Activated T-cell treated with anti-CD3 and anti-CD28 coated beads for 48 hours (primary cell): Measurements from ENCODE around the gene OR51Q1.

Experiments used
- DNase-seq: peaks from one replicate; pipeline ENCODE4 v3.0.0-alpha.2; 2020; ENCODE audit warnings: low read depth

Gene OR51Q1

GRCh38 chr11:5421811-5422210 lies at the start of gene OR51Q1:
Gene OR51Q1, plus strand, starts transcription at chr11:5422111. Its CDS starts 90 bp downstream, at chr11:5422201.
- no peak for DNase-seq

- peak; percentile 8 for DNase-seq
Observed at GRCh38 chr11:5380740-5381342, 41.1 kb upstream of the OR51Q1 start.

DNA sequence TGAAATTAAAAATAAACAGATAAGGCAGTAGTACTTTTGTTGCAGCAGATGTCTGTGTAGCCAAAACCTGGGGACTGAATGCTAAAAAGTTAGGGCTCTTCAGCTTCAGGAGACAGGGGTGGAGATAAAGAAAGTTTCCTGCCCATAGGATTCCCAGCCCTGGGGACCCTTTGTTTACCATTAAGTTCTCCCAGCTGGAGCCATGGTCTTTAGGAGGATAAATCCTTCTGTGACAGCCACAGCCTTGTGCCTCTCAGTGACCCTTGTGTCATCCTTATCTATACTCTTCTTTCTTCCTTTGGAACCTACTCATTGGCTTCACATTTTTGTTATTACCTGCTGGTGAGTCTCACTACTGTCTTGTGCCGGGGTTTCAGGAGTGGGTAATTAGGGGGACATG lies 38.3 kb upstream of the OR51Q1 start, which contains the start of gene OR51M1:
Gene OR51M1 (plus strand): TSS at position 237 of the 400 bp plus-strand sequence. CDS start 5,587 bp downstream, outside the sequence.
- DNase-seq: no peak

DNA sequence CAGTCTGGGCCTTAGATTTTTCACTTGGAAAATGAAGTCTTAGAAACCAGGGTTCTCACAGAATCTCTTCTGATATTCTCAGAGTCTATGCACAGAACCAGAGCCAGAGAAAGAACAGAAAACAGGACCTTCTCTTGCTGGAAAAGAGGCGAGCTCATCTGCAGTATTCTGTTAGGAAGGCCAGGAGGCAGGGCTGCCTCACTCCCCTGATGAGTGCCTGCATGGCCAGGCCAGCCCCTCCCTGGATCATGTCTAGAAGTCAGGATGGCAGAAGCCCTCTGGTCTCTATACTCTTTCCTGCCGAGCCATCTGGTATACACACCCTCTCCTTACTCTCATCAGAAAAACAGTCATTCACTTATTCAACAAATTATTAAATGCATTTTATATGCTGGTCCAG lies 37.6 kb upstream of the OR51Q1 start:
- DNase-seq: no peak

DNA sequence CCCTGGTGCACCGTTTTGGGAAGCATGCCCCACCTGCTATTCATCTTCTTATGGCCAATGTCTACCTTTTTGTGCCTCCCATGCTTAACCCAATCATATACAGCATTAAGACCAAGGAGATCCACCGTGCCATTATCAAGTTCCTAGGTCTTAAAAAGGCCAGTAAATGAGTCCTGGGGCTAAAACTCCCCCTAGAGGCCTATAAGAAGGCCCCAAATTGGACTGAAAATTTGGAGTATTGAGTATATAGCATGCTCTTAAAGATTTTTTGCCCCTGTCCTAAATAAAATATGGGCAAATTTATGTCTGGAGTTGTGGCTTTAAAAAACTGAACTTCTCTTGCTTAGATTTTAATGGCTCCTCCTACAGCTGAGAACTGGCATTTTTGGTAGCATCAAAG lies 31.7 kb upstream of the OR51Q1 start:
- DNase-seq: no peak

- DNase-seq: no peak
Observed at GRCh38 chr11:5394091-5394490, 27.8 kb upstream of the OR51Q1 start.

DNA sequence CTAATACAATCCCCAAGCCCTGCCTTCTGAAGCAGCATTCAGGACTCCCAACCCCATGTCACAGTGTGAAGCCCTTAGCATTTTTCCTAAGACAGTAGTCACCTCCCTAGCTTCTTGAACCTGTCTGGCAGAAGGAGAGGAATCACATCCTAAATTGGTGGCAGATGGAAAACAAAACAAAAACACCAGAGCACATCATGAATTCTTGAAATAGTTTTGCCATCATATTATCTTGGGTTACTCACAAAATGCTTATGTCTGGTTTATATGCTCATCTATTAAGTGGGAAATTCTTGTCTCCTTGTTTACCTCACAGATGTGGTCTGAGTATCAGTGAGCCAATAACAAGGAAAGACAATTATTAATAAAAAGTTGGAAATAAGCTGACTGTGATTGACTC lies 23.0 kb upstream of the OR51Q1 start:
- DNase-seq: no peak

GRCh38 chr11:5405173-5405572 lies 16.7 kb upstream of the OR51Q1 start:
- no peak for DNase-seq

DNA sequence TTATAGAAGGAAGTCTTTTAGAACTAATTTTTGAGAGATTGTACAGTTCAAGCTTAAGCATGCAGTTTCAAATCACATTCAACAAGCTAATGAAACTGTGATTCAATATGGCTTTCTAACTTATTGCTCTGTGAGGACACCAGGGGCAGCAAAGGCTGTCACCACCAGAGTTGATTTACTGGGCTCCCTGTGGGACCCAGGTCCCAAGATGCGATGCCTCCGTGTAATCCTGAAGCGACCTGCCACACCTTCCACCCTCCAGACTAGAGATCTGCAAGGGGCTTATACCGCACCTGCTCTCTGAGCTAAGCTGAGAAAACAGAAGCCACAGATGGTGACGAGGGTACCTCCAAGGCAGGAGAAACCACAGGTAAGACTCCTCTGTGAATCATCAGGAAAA lies 918 bp upstream of the OR51Q1 start:
- DNase-seq: no peak

- no peak for DNase-seq
Observed at GRCh38 chr11:5423131-5423530, 1.2 kb downstream of the OR51Q1 start.

DNA sequence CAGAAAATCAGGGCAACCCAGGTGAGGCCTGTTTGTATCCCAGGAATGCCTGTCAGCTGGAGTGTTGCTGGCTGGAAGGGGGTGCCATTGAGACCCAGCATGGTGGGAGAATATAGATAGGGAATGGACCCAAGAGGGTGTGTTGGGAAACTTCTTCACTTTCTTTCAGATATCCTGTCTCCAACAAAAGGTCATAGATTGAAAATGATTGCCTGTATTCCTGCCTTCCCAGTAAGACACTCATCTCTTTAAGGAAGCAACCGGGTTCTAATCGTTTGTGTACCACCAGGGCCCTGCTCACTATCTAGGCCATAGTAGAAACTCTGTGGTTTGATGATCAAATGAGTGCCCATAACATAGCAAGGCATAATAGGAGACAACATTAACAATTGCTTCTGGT lies 19.5 kb downstream of the OR51Q1 start, which contains the start of gene OR51I1:
Gene OR51I1 (minus strand): TSS at position 101 of the 400 bp plus-strand sequence. CDS start 0 bp downstream, at position 101.
- DNase-seq: no peak

DNA sequence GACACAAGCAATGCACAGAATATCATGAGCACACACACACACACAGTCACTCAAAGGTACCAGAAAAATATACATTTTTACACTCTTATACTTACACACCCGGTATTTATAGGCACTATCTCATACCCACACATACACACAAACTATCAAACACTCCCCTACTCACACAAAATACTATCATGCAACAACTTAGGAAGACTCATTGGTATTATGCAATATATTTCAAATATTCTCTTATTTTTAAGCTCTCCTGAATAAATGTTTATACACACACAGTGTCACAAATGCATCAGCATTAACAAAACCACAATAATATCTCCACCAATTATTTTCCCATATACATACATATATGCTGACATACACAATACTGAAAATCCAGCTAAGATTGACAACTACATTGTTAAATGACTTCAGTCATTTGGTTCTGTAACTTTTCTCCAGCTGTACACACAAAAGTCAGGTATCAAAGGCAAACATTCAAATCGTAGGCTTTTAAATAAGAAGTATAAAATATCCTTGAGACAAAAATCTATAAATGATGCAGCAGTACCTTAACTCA lies 22.0 kb downstream of the OR51Q1 start:
- DNase-seq: no peak

GRCh38 chr11:5449023-5449422 lies 27.1 kb downstream of the OR51Q1 start, which contains the start of gene OR51I2:
Gene OR51I2, plus strand, starts transcription at chr11:5449323. Its CDS starts 4,166 bp downstream, at chr11:5453489.
- DNase-seq: no peak

DNA sequence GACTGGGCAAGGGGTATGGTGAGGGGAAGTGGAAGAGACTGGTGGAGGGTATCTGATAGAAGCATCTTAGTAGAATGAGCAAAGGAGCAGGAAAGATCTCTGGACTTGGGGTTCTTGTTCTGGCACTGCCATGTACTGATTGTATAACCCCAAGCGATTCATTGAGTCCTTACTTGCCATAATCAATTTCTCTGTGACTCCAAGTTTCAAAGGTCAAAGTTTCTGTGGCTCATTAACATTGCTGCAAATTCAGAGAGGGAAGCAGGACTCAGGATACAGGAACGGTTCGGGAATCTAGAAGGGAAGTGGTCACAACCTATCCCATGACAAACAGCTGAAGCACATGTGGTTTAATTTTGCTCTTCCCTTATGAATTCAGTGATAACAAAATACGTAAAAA lies 27.5 kb downstream of the OR51Q1 start:
- DNase-seq: no peak

DNA sequence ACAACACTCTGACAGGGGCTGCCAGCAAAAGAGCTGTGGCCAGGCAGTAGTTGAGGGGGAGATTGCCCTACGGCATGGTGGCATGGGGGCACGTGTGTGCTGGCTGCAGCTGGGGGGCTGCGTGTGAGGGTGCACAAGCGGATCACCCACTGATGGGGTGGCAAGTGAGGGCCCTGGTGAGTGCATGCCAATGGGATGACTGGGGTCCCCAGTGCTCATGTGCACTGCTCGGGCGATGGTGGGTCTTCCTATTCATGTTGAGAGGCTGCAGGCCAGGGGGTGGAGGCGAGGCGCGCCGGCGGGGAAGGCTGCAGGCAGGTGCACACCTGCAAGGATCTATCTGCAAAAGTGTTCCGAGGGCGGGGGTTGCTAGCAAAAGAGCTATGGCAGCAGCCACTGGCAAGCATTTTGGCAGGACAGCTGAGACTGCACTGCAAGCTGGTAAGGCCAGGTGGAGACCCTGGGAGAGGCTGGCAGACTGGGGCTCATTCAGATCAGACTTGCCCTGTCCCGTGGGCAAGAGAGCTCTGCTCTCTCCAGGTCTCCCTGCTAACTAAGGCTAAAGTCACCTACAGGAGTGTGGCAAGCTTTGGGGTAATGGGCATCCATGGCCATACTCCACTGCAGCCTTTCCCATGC lies 39.2 kb downstream of the OR51Q1 start:
- DNase-seq: no peak

DNA sequence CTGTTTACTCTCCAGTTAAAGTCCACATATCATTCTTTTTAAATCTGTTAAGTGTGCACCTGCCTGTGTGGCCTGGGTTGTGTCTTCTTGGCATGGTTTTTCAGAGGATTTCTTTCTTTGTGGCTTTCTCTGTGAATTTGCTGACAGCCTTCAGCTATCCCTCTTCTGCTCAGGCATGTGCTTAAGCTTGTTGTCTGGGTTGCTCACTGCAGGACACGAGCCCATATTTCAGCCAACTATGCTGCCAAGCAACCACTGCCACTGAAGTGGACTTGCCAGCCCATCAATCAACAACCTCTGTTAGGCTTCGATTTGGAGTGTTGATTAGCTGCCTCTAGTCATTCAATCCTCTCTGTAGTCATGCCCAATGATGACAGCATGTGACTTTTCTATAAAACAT lies 45.6 kb downstream of the OR51Q1 start:
- DNase-seq: no peak
